NCI-H2196 (cell line): ENCODE results near the gene TIA1.
"Not testable (repeated sequence)": the region's sequence is repeated elsewhere in the genome, so short reads cannot be mapped to it uniquely, and the experiment has no call there.

ENCODE experiments used
- DNase-seq: peaks from one replicate; lab custom pipeline; 2025; ENCODE audit not compliant: unreplicated experiment; lab: John Stamatoyannopoulos, UW

The TIA1 gene

DNA sequence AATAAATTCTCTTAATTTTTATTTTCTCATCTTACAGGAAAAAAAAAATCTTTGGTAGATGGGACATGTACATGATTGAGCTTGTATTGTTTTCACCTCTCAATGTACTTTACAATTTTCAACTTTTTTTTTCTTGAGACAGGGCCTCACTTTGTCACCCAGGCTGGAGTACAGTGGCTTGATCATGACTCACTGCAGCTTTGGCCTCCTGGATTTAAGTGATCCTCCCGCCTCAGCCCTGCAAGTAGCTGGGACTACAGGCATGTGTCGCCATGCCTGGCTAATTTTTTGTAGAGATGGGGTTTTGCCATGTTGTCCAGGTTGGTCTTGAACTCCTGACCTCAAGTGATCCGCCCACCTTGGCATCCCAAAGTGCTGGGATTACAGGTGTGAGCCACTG lies 25.1 kb downstream of the TIA1 start:
- DNase-seq: not testable (repeated sequence)

DNA sequence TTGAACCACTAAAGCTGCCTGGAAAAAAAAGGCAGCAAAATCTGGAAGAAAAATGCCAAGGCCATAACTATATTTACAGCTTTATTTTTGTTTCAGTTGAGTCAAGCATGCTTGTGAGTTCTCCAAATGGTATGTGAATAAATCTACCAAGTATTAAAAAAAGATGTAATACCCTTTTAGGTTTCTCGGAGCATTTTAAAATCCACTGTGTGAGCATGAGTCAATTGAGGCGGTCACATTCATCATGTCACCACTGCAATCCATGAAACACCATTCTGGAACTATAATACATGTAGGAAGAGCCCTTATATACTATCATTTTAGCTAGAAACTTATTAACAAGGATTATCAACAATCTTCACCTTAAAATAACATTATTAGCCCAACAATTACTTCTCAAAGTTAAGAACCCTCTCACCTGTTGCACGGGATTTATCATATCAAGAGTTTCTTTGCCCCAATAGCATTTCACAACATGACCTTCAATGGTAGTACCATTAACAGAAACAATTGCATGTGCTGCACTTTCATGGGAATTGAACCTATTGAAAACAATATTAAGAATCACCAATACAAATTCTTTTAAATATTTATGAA lies 33.4 kb downstream of the TIA1 start:
- DNase-seq: no peak

DNA sequence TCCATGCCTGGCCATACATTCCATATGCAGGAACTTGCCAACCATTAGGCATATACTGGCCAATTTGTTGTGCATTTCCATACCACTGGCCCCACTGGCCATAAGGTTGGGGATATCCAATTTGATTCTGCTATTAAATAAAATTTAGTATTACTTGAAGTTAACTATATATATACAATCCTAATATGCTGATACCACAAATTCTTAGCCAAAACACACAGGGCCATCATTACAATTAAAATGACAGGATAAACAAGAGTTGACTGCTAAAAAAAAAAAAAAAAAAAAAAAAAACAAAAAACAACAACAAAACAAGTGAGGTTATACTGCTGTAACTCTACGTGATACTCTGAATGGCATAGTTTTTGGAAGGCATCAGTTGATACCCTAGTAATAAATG lies 34.1 kb downstream of the TIA1 start:
- DNase-seq: no peak

DNA sequence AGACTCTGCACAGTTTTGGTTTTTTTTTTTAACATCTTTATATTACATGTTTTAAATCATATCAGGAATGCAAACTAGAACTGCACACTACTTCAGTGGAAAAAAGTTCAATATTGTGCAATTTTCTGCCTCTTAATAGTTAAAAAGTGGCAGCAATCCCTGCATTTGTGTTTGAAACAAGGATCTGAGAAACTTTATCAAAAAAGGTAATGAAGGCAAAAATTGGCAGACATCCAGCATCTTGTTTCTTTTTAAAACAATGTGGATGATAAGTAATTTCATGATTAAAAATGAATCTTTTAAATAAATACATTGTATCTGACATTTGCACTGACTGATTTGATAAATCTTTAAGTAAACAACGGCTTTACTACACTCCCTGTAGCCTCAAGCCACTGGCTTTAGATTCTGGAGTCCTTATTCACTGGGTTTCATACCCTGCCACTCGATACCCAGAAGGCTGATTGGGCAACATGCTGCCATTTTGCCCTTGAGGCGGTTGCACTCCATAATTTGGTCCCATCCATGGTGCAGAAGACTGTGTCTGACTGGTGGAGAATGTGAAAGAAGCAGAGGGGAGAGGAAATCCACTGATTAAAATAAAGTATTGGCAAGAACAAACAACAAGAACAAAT lies 36.0 kb downstream of the TIA1 start:
- no peak for DNase-seq

DNA sequence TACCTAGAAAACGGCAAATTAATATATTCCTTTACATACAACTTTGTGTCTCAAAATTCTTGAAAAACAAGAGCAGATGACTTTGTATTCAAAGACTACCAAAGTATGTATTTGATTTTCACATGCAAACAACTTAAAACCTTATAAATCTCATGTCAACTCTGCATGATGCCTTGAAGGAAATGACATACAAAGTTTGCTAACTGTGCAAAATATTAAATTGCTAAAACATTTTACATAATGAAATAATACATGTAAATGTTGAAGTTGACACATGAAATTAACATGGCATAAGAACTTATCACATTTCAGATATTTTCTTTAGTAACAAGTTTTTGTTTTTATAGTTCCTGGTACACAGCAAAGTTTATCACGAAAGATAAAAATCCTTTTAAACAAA lies 36.8 kb downstream of the TIA1 start:
- no peak for DNase-seq

DNA sequence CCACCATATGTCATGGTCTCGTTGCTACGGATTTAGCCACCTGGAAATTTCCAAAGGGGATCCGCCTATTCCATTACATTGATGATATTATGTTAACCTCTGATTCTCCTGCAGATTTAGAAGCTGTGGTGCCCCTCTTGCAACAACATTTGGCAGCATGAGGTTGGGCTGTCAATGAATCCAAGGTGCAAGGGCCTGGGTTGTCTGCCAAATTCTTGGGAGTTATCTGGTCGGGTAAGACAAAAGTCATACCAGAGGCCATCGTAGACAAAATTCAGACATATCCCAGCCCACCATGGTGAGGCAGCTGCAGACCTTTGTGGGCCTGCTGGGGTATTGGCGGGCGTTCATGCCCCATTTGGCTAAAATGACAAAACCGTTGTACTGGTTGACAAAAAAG lies 44.0 kb downstream of the TIA1 start:
- DNase-seq: no peak

DNA sequence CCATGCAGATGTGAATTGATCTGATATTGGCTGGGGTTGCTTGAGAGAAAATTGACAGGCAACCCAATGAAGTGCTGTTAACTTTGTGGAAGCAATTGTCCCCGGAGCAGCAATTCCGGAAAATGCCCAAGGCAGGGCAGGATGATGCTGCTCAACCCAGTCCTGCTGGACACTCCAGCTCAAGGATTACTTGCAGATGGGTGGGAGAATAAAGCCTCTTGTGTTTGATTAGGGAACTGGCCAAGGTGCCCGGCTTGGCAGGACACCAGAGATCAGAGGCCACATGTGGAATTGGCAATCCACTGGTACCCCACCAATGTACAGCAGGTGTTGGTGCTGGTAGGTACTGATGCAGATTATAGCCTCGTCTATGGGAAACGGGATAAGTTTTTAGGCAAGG lies 45.3 kb downstream of the TIA1 start:
- DNase-seq: no peak

DNA sequence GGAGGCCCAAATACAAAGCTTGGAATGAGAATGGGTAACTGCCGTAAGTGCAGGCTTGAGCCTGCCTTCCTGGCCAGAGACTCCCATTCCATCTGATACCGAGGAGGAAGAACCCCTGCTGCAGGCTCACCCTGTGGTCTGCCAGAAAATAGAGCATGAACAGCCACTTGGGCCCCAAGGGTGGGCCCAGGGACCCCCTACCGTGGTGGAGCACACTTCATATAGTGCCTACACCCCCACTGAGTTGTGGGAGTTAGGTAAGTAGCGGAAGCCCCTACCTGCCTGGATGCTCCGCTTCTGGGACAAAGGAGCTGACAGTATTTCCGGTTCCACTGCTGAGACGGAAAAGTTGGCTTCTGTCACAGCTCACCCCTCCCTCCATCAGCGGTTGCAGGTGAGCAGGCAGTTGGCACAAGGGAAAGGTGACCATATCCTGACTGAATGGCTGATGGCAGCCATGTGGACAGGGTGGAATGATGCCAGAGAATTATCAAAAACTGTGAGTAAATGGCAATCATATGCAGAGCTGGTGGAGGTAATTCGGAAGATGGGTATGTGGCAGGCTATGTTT lies 46.1 kb downstream of the TIA1 start:
- DNase-seq: no peak

DNA sequence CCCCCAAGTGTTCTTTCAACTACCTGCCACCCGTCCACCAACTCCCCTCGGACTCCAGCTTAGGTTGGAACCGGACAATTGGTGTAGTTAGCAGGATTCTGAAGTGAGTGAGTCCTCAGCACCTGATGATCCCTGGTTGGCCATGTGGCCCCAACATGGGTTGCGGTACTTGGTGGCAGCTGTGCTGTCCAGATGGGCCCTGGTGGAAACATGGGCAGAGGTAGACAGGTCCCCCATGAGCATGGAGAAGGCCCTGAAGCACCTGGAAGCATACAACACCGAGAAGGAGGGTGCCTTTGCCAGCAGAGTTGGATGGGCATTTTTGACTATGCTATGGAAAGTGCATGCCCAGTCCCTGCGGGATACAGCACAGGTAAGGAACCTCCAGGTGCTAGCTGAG lies 46.6 kb downstream of the TIA1 start:
- DNase-seq: no peak

DNA sequence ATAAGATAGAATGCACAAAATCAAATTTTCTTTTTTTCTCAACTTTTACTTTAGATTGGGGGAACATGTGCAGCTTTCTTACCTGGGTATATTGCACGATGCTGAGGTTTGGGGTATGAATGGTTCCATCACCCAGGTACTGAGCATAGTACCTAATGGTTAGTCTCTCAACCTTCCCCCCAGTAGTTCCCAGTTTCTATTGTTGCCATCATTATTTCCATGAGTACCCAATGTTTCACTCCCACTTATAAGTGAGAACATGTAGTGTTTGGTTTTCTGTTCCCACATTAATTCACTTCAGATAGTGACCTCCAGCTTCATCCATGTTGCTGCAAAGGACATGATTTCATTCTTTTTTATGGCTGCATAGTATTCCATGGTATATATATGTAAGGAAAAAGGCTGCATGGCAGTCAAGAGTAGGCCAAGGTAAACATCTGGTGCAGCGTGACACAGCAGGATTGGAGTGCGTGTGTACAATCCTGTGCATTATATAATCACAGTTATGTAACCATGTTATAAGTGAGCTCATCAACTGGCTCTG lies 47.1 kb downstream of the TIA1 start:
- DNase-seq: no peak

DNA sequence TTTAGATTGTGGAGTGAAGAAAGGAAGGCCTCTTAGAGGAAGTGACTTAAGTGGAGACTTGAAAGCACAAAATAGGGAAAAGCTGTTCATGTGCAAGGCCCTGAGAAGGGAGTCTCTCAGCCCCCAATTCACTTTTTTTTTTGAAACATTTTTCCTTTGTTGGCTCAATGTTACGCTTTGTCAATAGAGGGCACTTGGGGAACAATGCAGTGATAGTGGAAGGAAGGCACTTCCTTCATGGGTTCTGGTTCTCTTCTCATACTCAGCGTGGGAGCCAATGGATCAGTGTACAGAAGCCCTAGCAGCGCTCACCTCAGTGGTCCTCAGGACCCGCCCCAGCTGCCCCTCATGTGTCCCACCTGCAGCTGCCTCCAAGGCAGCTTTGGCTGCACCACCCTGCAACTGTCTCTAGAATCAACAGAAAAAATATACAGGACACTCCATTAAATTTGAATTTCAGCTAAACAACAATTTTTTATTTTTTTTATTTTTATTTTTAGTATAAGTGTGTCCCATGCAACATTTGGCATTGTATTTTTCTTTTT lies 49.0 kb downstream of the TIA1 start:
- DNase-seq: no peak

DNA sequence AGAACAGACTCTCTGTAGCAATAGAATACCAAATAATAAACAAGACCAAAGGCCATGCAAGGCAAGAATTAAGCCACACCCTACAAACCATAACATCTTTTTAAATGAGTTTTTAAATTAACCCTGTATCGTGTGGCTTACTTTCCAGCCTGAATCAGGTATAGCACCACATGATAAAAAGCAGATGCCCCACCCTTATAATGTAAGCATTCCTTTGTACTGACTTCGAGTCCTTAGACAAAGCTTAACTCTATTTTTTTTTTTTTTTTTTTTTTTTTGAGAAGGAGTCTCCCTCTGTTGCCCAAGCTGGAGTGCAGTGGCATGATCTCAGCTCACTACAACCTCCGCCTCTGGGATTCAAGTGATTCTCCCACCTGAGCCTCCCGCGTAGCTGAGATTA lies 55.9 kb downstream of the TIA1 start:
- DNase-seq: no peak

DNA sequence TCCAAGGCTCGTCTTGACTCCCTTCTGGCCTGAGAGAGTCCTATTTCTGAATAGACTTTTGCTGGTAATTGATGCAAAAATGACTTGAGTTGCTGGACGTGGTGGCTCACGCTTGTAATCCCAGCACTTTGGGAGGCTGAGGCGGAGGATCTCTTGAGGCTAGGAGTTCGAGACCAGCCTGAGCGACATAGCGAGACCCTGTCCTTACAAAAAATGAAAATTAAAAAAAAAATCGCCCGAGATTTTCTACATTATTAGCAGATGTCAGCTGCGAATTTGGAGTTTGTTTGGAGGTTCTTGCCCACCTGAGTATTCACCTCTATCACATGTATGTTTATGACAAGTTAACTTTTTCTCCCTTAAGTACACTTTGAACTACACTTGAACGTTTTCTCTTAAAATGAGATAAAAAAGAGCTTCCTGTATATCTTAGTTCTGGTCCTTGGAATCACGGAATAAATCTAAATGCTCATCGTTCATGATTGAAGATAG lies 57.1 kb downstream of the TIA1 start:
- DNase-seq: no peak

DNA sequence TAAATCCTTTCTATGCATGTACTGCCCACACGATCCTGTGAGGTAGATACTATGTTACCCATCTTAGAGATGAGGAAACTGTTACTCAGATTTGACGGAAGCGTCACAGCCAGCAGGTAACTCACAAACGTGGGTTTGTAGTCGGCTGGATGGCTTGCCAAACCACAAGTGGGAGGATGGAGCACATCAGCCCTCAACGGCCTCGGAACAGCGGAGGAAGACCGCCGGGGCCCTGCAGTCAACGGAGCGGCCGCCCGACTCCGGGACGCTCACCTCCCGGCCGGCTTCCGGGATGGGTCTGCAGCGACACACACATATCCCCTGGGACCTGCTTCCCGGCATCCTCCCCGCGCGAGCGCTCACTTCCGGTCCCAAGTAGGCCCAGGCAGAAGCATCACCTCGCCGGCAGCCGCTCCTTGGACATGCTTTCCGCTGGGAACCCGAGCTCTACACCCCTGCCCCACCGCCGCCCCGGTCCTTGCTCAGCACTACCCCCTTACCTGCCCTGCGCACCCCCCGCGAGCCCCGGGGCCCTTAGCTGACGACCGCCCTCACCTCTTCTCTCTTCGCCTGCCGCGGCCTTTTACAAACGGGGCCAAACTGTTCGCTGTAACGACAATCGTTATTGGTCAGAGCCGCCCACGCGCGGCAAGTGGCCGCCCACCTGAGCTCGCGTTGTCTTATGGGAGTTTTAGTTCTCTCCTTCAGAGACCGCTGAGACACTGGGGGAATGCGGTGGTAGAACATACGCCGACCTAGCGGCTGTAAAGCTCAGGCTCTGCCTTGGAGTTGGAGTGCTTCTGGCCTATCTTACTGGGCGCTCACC lies 57.8 kb downstream of the TIA1 start, which contains the start of gene C2orf42:
C2orf42 (minus strand) TSS at position 602 of the 826 bp plus-strand sequence. CDS start 9,034 bp downstream, outside the sequence.
- peak; percentile 82 for DNase-seq

DNA sequence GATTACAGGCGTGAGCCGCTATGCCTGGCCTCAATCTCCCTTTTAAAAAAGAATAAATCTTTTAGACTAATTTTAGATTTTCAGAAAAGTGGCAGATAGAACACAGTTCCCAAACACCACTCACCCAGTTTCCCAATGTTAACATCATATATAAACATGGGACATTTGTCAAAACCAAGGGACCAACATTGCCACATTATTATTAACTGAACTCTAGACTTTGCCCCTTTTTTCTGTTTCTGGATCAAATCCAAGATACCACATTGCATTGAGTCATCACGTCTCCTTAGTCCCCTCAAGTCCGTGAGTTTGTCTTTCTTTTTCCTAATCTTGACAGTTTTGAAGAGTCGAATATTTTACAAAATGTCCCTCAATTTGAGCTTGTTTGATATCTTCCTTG lies 60.0 kb downstream of the TIA1 start:
- DNase-seq: no peak

DNA sequence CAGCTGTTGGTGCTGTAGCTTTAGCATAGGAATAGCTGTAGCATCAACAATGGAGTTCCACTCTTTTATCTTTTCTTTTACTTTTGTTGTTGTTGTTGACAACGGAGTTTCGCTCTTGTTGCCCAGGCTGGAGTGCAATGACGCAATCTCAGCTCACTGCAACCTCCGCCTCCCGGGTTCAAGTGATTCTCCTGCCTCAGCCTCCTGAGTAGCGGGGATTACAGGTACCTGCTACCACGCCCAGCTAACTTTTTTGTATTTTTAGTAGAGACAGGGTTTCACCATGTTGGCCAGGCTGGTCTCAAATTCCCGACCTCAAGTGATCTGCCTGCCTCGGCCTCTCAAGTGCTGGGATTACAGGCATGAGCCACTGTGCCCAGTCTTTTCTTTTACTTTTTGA lies 61.3 kb downstream of the TIA1 start:
- DNase-seq: not testable (repeated sequence)

DNA sequence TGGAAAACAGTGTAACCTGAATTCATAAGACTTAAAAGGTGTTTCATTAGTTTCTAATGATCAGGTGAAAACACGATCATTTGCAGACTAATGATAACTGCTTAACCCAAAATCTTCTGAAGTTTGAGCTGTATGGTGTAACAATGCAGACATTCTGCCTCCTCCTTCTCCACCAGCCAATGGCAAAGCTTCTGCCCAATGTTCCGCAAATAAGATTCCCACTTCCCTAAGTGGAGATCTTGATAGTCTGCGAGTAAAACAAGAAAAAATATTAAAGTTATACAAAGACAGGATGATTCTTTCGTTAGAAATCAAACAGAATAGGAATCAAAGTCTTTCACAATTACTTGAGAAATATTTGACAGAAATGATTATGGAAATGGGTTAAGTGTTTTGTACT lies 65.7 kb downstream of the TIA1 start:
- DNase-seq: no peak

DNA sequence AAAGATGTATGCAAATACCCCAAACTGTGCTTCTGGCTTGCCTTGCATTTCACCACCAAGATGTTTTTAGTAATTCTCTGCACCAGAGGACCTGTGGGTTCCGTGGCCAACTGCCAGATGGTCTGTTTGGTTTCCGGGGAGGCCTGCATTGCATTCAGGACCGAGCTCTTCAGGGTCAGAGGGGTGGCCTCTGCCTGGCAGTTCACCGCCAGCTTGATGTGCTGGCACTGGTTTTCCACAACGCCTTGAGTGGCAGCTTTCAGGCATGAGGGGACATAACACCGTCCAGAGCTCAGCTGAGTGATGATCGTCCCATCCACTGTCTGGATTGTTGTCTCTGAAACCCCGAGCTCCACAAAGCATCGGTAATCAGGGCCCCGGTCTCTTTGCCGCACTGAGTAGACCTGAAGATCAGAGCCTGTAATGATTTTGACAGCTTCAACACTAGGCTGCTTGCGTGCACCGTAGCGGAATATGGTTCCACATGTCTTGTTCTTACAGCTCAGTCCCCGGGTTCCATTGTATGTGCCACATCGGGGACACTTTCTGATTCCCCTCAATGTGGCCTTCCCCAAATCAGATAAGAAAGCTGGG lies 67.0 kb downstream of the TIA1 start:
- no peak for DNase-seq

DNA sequence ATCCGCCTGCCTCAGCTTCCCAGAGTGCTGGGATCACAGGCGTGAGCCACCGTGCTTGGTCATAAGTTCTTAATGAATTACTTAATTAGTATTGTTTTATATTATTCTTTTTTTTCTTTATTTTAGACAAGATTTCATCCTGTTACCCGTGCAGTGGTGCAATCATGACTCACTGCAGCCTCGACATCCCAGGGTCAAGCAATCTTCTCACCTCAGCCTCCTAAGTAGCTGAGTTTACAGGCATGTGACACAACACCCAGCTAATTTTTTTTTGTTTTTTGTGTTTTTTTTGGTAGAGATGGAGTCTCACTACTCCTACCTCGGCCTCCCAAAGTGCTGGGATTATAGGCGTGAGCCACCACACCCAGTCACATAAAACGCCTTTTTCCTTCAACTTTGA lies 74.9 kb downstream of the TIA1 start:
- DNase-seq: no peak

DNA sequence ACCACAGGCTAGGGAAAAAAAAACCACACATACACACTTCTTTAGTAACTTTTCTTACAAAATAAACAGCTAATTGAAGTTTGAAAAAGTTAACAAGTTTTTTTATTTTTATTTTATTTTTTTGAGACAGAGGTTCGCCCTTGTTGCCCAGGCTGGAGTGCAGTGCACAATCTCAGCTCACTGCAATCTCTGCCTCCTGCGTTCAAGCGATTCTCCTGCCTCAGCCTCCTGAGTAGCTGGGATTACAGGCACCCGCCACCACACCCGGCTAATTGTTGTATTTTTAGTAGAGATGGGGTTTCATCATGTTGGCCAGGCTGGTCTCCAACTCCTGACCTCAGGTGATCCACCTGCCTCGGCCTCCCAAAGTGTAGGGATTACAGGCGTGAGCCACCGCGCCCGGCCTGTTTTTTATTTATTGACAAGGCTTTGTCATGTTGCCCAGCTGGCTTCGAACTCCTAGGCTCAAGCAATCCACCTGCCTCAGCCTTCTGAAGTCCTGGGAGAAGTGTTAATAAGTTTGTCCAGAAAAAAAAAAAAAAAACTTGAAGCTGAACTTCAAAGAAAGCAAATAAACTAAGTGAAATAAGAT lies 78.7 kb downstream of the TIA1 start:
- DNase-seq: not testable (repeated sequence)
